A673 (cell line): ENCODE results near the gene PPP1R3G.

ENCODE experiments used
- CTCF ChIP-seq: fragments of 300-800, 200-600 bp; sonication (generic); conservative IDR thresholded peaks from 2 replicates; pipeline ENCODE4 v1.5.1; 2017; ENCODE audit warnings: low read depth, mild to moderate bottlenecking, antibody characterized with exemption, low read length, moderate library complexity, mixed read lengths
- EZH2 ChIP-seq: fragments of 200-600 bp; sonication (generic); IDR thresholded peaks from 2 replicates; pipeline ENCODE4 v1.6.1; 2017; ENCODE audit warnings: borderline replicate concordance, low read depth, mild to moderate bottlenecking, mixed read lengths, antibody characterized with exemption, low read length; ENCODE audit not compliant: poor library complexity, severe bottlenecking

DNA sequence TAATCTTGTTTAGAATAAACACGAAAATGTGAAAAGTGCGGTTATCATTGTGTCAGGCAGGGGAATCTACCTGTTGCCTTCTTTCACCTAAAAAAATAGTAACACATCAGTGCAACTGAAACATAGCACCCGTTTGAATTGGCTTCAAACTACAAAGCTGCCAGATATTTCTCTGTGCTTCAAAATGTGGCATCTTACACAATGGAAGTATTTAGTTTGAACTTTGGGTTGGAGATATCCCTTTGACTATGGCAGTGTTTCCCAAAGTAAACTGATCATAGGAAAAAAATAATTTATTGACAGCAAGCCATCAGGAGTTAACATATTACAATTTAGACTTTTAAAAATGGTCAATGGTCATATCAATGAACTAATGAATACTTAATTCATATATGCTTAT is 3.6 kb downstream of the PPP1R3G start:
- no peak for TF ChIP-seq EZH2
- TF ChIP-seq CTCF: no peak
